MM.1S (cell line): ENCODE results near the gene GFPT2.

Experiments used
- EZH2phosphoT487 ChIP-seq: fragments of 300-600 bp; sonication (generic); IDR thresholded peaks from 2 replicates; pipeline ENCODE4 v1.6.1; 2018; ENCODE audit warnings: antibody characterized with exemption, low read length
- TF ChIP-seq, protein P1 (sequence below): fragments of 300-600 bp; sonication (generic); IDR thresholded peaks from 2 replicates; pipeline ENCODE4 v1.5.1; 2016; ENCODE audit warnings: antibody characterized with exemption, low read length, mixed read lengths

DNA sequence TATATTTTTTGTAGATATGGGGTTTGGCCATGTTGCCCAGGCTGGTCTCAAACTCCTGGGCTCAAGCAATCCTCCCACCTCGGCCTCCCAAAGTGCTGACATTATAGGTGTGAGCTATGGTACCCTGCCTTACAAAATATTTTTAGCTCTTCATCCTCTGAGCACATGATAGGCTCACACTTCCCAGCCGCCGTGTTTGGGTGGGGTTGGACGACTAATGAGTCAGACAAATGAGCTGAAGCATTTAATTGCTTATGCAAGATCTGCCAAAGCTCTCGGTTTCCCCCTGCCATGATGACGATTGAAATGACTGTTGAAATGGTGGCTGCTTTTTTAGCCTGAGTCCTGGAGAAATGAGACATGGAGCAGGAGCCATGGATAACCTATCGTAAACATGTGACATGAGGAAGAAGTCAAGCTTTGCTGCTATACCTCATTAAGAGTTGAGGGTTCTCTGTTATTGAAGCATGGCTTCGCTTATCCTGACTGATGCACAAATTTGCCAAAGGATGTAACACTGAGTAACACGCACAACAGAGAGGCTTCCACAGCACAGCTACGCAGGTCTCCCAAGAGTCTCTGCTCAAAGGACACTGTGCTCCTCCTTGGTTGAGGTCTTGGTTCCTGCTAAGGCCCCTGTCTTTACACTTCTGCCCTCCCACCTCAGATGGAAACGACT, 48.2 kb upstream of the GFPT2 start:
- TF ChIP-seq, protein P1, sequence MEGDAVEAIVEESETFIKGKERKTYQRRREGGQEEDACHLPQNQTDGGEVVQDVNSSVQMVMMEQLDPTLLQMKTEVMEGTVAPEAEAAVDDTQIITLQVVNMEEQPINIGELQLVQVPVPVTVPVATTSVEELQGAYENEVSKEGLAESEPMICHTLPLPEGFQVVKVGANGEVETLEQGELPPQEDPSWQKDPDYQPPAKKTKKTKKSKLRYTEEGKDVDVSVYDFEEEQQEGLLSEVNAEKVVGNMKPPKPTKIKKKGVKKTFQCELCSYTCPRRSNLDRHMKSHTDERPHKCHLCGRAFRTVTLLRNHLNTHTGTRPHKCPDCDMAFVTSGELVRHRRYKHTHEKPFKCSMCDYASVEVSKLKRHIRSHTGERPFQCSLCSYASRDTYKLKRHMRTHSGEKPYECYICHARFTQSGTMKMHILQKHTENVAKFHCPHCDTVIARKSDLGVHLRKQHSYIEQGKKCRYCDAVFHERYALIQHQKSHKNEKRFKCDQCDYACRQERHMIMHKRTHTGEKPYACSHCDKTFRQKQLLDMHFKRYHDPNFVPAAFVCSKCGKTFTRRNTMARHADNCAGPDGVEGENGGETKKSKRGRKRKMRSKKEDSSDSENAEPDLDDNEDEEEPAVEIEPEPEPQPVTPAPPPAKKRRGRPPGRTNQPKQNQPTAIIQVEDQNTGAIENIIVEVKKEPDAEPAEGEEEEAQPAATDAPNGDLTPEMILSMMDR: no peak
- no peak for TF ChIP-seq EZH2phosphoT487
